ENCODE measurements around the gene OSTC. TPM values are rescaled to one million over a fixed set of nuclear protein-coding genes. Genes with fewer than 3 reads are reported as not detected.

OSTC gene
- total RNA-seq, 2 donors from 2014 or later = 195 to 215 TPM

DNA sequence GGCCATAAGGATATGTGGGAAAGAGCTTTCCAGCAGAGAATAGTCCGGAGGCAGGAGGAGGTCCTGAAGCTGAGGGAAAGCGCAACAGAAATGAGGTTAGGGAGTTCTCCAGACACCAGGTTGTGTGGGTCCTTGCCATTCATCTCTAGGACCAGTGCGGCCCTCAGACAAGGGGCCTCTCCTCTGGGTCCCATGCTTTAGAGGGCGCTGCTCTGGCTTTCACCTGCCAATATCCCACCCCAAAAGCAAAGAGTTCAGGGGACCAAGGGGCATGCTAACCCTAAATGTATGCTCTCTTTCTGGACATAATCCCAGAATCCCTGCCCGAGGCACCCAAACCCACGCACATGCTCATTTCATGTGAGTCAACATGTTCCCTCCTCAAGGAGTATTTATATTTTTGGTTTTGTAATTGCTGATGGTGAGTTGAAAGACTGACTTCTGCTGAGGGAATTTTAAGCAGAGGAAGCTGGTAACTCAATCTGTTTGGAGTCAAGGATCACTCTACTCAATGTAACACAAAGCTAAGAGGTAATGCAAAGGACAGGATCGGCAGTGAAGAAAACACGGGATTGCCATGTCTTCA, 15.2 kb upstream of the OSTC start:
- Mint-ChIP-seq H3K27me3 (ENCODE audit: insufficient read depth) (no peaks in the 10 kb centered on the region), H3K4me3 (no peak overlapping the region), H3K36me3 (ENCODE audit: low read depth) (peaks cover 30% of the 10 kb centered on the region), H3K9me3 (no peaks in the 10 kb centered on the region), H3K4me1 (no peaks in the 10 kb centered on the region), H3K27ac (peak overlapping the region; percentile 67)
- H3K9me3 ChIP-seq (ENCODE audit: control insufficient read depth, low read length) = no peaks in the 10 kb centered on the region
- peaks cover 33% of the 10 kb centered on the region for H3K36me3 ChIP-seq (ENCODE audit: control insufficient read depth, insufficient read depth, low read length)
- no peak for TF ChIP-seq CTCF (conservative IDR thresholded peaks at IDR 0.05)
- H3K4me1 ChIP-seq (ENCODE audit: control insufficient read depth, insufficient read depth, low read length) = no peaks in the 10 kb centered on the region
- H3K9ac ChIP-seq (ENCODE audit: extremely low read depth, low read length, poor library complexity, severe bottlenecking) = no peak overlapping the region
- 81 to 83% methylated on average over 8 of the region's 8 CpGs for WGBS, 2 experiments (ENCODE audit: insufficient coverage in 1 of 2, insufficient read length in 1 of 2)
- H3K27ac ChIP-seq (ENCODE audit: low read depth, low read length) = no peak overlapping the region
- H3K27me3 ChIP-seq (ENCODE audit: control insufficient read depth, insufficient read depth, low read length, poor library complexity, severe bottlenecking) = no peaks in the 10 kb centered on the region
- peak; percentile 44 for DNase-seq
- H3K4me3 ChIP-seq (ENCODE audit: low read length) = no peak overlapping the region

- Mint-ChIP-seq H3K27me3 (ENCODE audit: insufficient read depth) (no peaks in the 10 kb centered on the region), H3K27ac (no peak overlapping the region), H3K9me3 (no peaks in the 10 kb centered on the region), H3K36me3 (ENCODE audit: low read depth) (peaks cover 24% of the 10 kb centered on the region), H3K4me3 (no peak overlapping the region), H3K4me1 (no peaks in the 10 kb centered on the region)
- 88% methylated on average over 1 of the region's 1 CpG; no CpG with 5 or more reads in 1 of the 2 experiments for WGBS, 2 experiments (ENCODE audit: insufficient coverage in 1 of 2, insufficient read length in 1 of 2)
- H3K9me3 ChIP-seq (ENCODE audit: control insufficient read depth, low read length) = no peaks in the 10 kb centered on the region
- H3K27ac ChIP-seq (ENCODE audit: low read depth, low read length) = no peak overlapping the region
- no peak for TF ChIP-seq CTCF (conservative IDR thresholded peaks at IDR 0.05)
- no peak overlapping the region for H3K9ac ChIP-seq (ENCODE audit: extremely low read depth, low read length, poor library complexity, severe bottlenecking)
- H3K36me3 ChIP-seq (ENCODE audit: control insufficient read depth, insufficient read depth, low read length) = peaks cover 24% of the 10 kb centered on the region
- H3K4me1 ChIP-seq (ENCODE audit: control insufficient read depth, insufficient read depth, low read length) = no peaks in the 10 kb centered on the region
- DNase-seq = no peak
- no peak overlapping the region for H3K4me3 ChIP-seq (ENCODE audit: low read length)
- H3K27me3 ChIP-seq (ENCODE audit: control insufficient read depth, insufficient read depth, low read length, poor library complexity, severe bottlenecking) = no peaks in the 10 kb centered on the region
Observed at GRCh38 chr4:108636246-108636645, 14.2 kb upstream of the OSTC start.

GRCh38 chr4:108637856-108638255, 12.5 kb upstream of the OSTC start:
- Histone ChIP-seq H3K27ac (ENCODE audit: low read depth, low read length) (no peak overlapping the region), H3K36me3 (ENCODE audit: control insufficient read depth, insufficient read depth, low read length) (peaks cover 9% of the 10 kb centered on the region), H3K9ac (ENCODE audit: extremely low read depth, low read length, poor library complexity, severe bottlenecking) (no peak overlapping the region), H3K4me3 (ENCODE audit: low read length) (no peak overlapping the region), H3K27me3 (ENCODE audit: control insufficient read depth, insufficient read depth, low read length, poor library complexity, severe bottlenecking) (no peaks in the 10 kb centered on the region), H3K9me3 (ENCODE audit: control insufficient read depth, low read length) (no peaks in the 10 kb centered on the region), H3K4me1 (ENCODE audit: control insufficient read depth, insufficient read depth, low read length) (no peaks in the 10 kb centered on the region)
- DNase-seq = no peak
- Mint-ChIP-seq H3K9me3 (no peaks in the 10 kb centered on the region), H3K36me3 (ENCODE audit: low read depth) (peaks cover 19% of the 10 kb centered on the region), H3K27me3 (ENCODE audit: insufficient read depth) (no peaks in the 10 kb centered on the region), H3K4me3 (no peak overlapping the region), H3K4me1 (no peaks in the 10 kb centered on the region), H3K27ac (no peak overlapping the region)
- 83 to 90% methylated on average over 1 of the region's 2 CpGs for WGBS, 2 experiments (ENCODE audit: insufficient coverage in 1 of 2, insufficient read length in 1 of 2)
- TF ChIP-seq CTCF (conservative IDR thresholded peaks at IDR 0.05) = peak; percentile 59

All from endodermal cell (in vitro differentiated cells).